K562 (cell line): ENCODE data around the gene PLP2. TPM values are rescaled to one million over a fixed set of nuclear protein-coding genes. Genes with fewer than 3 reads are reported as not detected.

Experiments
- ARID1B ChIP-seq: fragments of 450-650 bp; IDR thresholded peaks from 2 replicates; pipeline ENCODE4 v1.6.1; 2016; ENCODE audit warnings: antibody characterized with exemption, mild to moderate bottlenecking, inconsistent platforms
- BCL6 ChIP-seq: fragments of 250-450 bp; sonication (Bioruptor Pico); IDR thresholded peaks from 2 replicates; pipeline ENCODE4 v1.4.0; 2020
- EHMT2 ChIP-seq: fragments of 450-650 bp; IDR thresholded peaks from 2 replicates; pipeline ENCODE4 v1.6.1; 2018; ENCODE audit warnings: antibody characterized with exemption
- HNRNPUL1 ChIP-seq: fragments of 200-400 bp; formaldehyde crosslinking; IDR thresholded peaks from 2 replicates; pipeline ENCODE4 v1.6.1; 2017; ENCODE audit warnings: low read length
- HSF4 ChIP-seq: fragments of 250-450 bp; sonication (Bioruptor Pico); IDR thresholded peaks from 2 replicates; pipeline ENCODE4 v2.1.2; 2022; ENCODE audit warnings: mild to moderate bottlenecking, moderate library complexity, borderline replicate concordance
- MEIS2 ChIP-seq: fragments of 450-650 bp; IDR thresholded peaks from 2 replicates; pipeline ENCODE4 v1.6.1; 2014; ENCODE audit warnings: mild to moderate bottlenecking; ENCODE audit not compliant: partially characterized antibody
- MGA ChIP-seq: fragments of 450-650 bp; IDR thresholded peaks from 2 replicates; pipeline ENCODE4 v1.6.1; 2016; ENCODE audit warnings: mild to moderate bottlenecking, moderate library complexity
- MTA1 ChIP-seq: fragments of 450-650 bp; IDR thresholded peaks from 2 replicates; pipeline ENCODE4 v1.6.1; 2017; ENCODE audit warnings: borderline replicate concordance
- NCOR1 ChIP-seq: fragments of 450-650 bp; IDR thresholded peaks from 2 replicates; pipeline ENCODE4 v1.6.1; 2016; ENCODE audit warnings: mild to moderate bottlenecking, moderate library complexity
- RFX7 ChIP-seq: fragments of 250-450 bp; sonication (Bioruptor Pico); IDR thresholded peaks from 2 replicates; pipeline ENCODE4 v1.5.1; 2021; ENCODE audit warnings: mild to moderate bottlenecking
- SAFB ChIP-seq: fragments of 200-400 bp; formaldehyde crosslinking; IDR thresholded peaks from 2 replicates; pipeline ENCODE4 v1.6.1; 2017; ENCODE audit warnings: low read depth, low read length, borderline replicate concordance
- SNIP1 ChIP-seq: fragments of 450-650 bp; IDR thresholded peaks from 2 replicates; pipeline ENCODE4 v1.7.1; 2017; ENCODE audit warnings: low read depth, mild to moderate bottlenecking
- polyA plus RNA-seq, 8 experiments: library from polyadenylated mRNA; depleted of rRNA in 4 of 8; stranded (reverse) in 5 of 8; unstranded in 3 of 8; fragments of >200 nt; fragmentation: Nextera tagmentation in 2 of 8; fragmentation: Illumina TruSeq in 1 of 8; extraction: Ambion mirVana in 2 of 8; extraction: Trizol in 1 of 8; gene quantifications; 2 replicates each; pipeline versions ENCODE4 v1.2.1 to v1.2.3, GENCODE V29; 2011 to 2014; ENCODE audit warnings: inconsistent platforms in 1 of 8, missing spikeins in 1 of 8
- total RNA-seq, 7 experiments: library from RNA; depleted of rRNA in 6 of 7; stranded (reverse); fragments of >200 nt in 6 of 7; fragmentation: Illumina TruSeq in 2 of 7; extraction: Trizol in 2 of 7; gene quantifications; 2 replicates each; pipeline versions ENCODE4 v1.2.1 to v1.2.3, GENCODE V29; 2011 to 2021; ENCODE audit warnings: low replicate concordance in 1 of 7
- TF ChIP-seq, protein P1 (sequence below): fragments of 450-650 bp; IDR thresholded peaks from one replicate; pipeline ENCODE4 v1.6.1; 2018; ENCODE audit warnings: mild to moderate bottlenecking, moderate library complexity; ENCODE audit not compliant: partially characterized antibody

Gene PLP2
- total and polyA plus RNA-seq, 9 of the 15 experiments (the other 6 are each of a cell fraction or from before 2014, with no cell fraction given): 34.7 to 236 (median 112) TPM

DNA sequence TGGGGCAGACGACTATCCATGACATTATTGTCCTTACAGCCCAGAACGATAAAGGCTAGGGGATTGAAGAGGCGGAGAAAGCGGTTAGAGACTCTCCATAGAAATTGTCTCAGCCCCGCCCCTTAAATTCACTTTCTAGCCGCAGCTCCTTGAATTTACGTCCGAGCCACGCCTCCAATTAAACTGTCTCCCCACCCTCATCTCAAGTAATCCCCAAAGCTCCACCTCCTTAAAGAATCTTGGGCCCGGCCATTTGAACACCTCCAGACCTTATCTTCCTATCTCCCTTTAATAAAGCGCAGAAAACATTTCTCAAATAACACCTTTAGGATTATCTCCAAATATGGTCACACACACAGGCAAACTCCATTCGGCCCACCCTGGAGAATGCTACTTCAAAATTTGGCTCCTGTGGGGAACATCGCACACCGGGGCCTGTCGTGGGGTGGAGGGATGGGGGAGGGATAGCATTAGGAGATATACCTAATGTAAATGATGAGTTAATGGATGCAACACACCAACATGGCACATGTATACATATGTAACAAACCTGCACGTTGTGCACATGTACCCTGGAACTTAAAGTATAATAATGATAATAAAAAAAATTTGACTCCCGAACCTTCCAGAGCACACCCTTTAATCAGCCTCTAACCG is 16.3 kb upstream of the PLP2 start (continued):
- TF ChIP-seq MGA (no peak), NCOR1 (0 out of 2 replicates have a peak, but pooled peaks have one; percentile 7), MEIS2 (peak; percentile 27), MTA1 (no peak), HSF4 (CRISPR knock-in tag) (no peak), SAFB (no peak), EHMT2 (no peak), RFX7 (CRISPR knock-in tag) (no peak), SNIP1 (no peak), HNRNPUL1 (no peak), ARID1B (peak; percentile 29; the same call in 1 of the 2 replicates), BCL6 (no peak)
- TF ChIP-seq, protein P1, sequence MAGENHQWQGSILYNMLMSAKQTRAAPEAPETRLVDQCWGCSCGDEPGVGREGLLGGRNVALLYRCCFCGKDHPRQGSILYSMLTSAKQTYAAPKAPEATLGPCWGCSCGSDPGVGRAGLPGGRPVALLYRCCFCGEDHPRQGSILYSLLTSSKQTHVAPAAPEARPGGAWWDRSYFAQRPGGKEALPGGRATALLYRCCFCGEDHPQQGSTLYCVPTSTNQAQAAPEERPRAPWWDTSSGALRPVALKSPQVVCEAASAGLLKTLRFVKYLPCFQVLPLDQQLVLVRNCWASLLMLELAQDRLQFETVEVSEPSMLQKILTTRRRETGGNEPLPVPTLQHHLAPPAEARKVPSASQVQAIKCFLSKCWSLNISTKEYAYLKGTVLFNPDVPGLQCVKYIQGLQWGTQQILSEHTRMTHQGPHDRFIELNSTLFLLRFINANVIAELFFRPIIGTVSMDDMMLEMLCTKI: no peak
